Measurements from ENCODE around the gene WDR70. TPM values are rescaled to one million over a fixed set of nuclear protein-coding genes. Genes with fewer than 3 reads are reported as not detected.

The WDR70 gene
- total RNA-seq, 2 donors from 2014 or later: 16.2 to 27.1 TPM

GRCh38 chr5:37717276-37717612, 338.1 kb downstream of the WDR70 start:
- H3K27ac ChIP-seq: no peak overlapping the region
- no peaks in the 10 kb centered on the region for H3K27me3 ChIP-seq (replicated peaks; ENCODE audit: insufficient read depth)
- WGBS: 32% methylated on average over 2 of the region's 2 CpGs
- TF ChIP-seq POLR2AphosphoS5 (IDR thresholded peaks at IDR 0.05) (no peak), POLR2A (IDR thresholded peaks at IDR 0.05) (no peak), CTCF (IDR thresholded peaks at IDR 0.05) (no peak)
- H3K9me3 ChIP-seq: no peaks in the 10 kb centered on the region
- no peaks in the 10 kb centered on the region for H3K36me3 ChIP-seq
- intact Hi-C loops (cut with DNase I): no loop called here
- no peak for DNase-seq (ENCODE audit: low spot score)
- no peak overlapping the region for H3K4me3 ChIP-seq
- H3K4me1 ChIP-seq (replicated peaks): peaks cover 5% of the 10 kb centered on the region

- peak; percentile 85 for DNase-seq (ENCODE audit: low spot score)
- Histone ChIP-seq H3K27me3 (replicated peaks; ENCODE audit: insufficient read depth) (no peaks in the 10 kb centered on the region), H3K4me3 (no peak overlapping the region), H3K9me3 (no peaks in the 10 kb centered on the region), H3K36me3 (no peaks in the 10 kb centered on the region), H3K4me1 (replicated peaks) (peaks cover 5% of the 10 kb centered on the region), H3K27ac (no peak overlapping the region)
- WGBS: 20% methylated on average over 8 of the region's 8 CpGs
- TF ChIP-seq CTCF (IDR thresholded peaks at IDR 0.05) (no peak), POLR2AphosphoS5 (IDR thresholded peaks at IDR 0.05) (peak; percentile 64), POLR2A (IDR thresholded peaks at IDR 0.05) (no peak)
- intact Hi-C loops (cut with DNase I): no loop called here
Measured at GRCh38 chr5:37717613-37718431, 338.7 kb downstream of the WDR70 start.

- no peaks in the 10 kb centered on the region for H3K9me3 ChIP-seq
- H3K4me1 ChIP-seq (replicated peaks): peaks cover 5% of the 10 kb centered on the region
- no peaks in the 10 kb centered on the region for H3K36me3 ChIP-seq
- intact Hi-C loops (cut with DNase I): no loop called here
- DNase-seq (ENCODE audit: low spot score): no peak
- no peak overlapping the region for H3K27ac ChIP-seq
- H3K27me3 ChIP-seq (replicated peaks; ENCODE audit: insufficient read depth): no peaks in the 10 kb centered on the region
- WGBS: 88% methylated on average over 2 of the region's 2 CpGs
- no peak overlapping the region for H3K4me3 ChIP-seq
- TF ChIP-seq POLR2A (IDR thresholded peaks at IDR 0.05) (no peak), POLR2AphosphoS5 (IDR thresholded peaks at IDR 0.05) (no peak), CTCF (IDR thresholded peaks at IDR 0.05) (no peak)
Measured at GRCh38 chr5:37720550-37720952, 341.4 kb downstream of the WDR70 start.

GRCh38 chr5:37721447-37721871, 342.3 kb downstream of the WDR70 start:
- H3K27me3 ChIP-seq (replicated peaks; ENCODE audit: insufficient read depth): no peaks in the 10 kb centered on the region
- H3K4me1 ChIP-seq (replicated peaks): peaks cover 5% of the 10 kb centered on the region
- H3K27ac ChIP-seq: no peak overlapping the region
- intact Hi-C loops (cut with DNase I): no loop called here
- H3K9me3 ChIP-seq: no peaks in the 10 kb centered on the region
- no peak overlapping the region for H3K4me3 ChIP-seq
- no peak for TF ChIP-seq POLR2A (IDR thresholded peaks at IDR 0.05)
- TF ChIP-seq CTCF (IDR thresholded peaks at IDR 0.05): no peak
- no peak for TF ChIP-seq POLR2AphosphoS5 (IDR thresholded peaks at IDR 0.05)
- no peaks in the 10 kb centered on the region for H3K36me3 ChIP-seq
- WGBS: 76% methylated on average over 5 of the region's 5 CpGs
- no peak for DNase-seq (ENCODE audit: low spot score)

All from prostate gland (tissue), 2 donors.